AG10803 (cell line): ENCODE results near the gene ADGRV1.
"Not testable (repeated sequence)": the region's sequence is repeated elsewhere in the genome, so short reads cannot be mapped to it uniquely, and the experiment has no call there.

Source experiments
- DNase-seq: peaks from one replicate; pipeline ENCODE4 v3.0.0; 2010; ENCODE audit warnings: low read depth
- H3K4me3 ChIP-seq: 2 replicates; pipeline ENCODE4 v1.5.1; 2011; ENCODE audit warnings: mild to moderate bottlenecking, low read length, control low read depth
- TF ChIP-seq, protein P1 (sequence below): conservative IDR thresholded peaks from 2 replicates; pipeline ENCODE4 v1.5.1; 2011; ENCODE audit warnings: mild to moderate bottlenecking, low read length, control low read depth, inconsistent platforms

Gene ADGRV1

GRCh38 chr5:90767710-90768109 lies 209.1 kb downstream of the ADGRV1 start:
- H3K4me3 ChIP-seq: no peak overlapping the region
- TF ChIP-seq, protein P1, sequence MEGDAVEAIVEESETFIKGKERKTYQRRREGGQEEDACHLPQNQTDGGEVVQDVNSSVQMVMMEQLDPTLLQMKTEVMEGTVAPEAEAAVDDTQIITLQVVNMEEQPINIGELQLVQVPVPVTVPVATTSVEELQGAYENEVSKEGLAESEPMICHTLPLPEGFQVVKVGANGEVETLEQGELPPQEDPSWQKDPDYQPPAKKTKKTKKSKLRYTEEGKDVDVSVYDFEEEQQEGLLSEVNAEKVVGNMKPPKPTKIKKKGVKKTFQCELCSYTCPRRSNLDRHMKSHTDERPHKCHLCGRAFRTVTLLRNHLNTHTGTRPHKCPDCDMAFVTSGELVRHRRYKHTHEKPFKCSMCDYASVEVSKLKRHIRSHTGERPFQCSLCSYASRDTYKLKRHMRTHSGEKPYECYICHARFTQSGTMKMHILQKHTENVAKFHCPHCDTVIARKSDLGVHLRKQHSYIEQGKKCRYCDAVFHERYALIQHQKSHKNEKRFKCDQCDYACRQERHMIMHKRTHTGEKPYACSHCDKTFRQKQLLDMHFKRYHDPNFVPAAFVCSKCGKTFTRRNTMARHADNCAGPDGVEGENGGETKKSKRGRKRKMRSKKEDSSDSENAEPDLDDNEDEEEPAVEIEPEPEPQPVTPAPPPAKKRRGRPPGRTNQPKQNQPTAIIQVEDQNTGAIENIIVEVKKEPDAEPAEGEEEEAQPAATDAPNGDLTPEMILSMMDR: no peak
- no peak for DNase-seq

DNA sequence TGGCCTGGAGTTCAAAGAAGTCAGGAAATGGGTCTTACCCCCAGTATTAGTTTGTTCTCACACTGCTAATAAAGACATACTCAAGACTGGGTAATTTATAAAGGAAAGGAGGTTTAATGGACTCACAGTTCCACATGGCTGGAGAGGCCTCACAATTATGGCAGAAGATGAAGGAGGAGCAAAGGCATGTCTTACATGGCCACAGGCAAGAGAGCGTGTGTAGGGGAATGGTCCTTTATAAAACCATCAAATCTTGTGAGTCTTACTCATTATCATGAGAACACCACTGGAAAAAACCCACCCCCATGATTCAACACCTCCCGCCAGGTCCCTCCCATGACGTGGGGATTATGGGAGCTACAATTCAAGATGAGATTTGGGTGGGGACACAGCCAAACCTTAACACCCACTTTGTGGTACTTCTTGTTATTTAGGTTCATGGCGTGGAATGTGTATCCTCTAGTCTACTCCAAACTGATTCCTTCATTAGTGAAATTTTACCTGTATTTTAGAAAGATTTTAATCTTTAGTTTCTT lies 211.5 kb downstream of the ADGRV1 start:
- DNase-seq, H3K4me3 ChIP-seq: not testable (repeated sequence)

DNA sequence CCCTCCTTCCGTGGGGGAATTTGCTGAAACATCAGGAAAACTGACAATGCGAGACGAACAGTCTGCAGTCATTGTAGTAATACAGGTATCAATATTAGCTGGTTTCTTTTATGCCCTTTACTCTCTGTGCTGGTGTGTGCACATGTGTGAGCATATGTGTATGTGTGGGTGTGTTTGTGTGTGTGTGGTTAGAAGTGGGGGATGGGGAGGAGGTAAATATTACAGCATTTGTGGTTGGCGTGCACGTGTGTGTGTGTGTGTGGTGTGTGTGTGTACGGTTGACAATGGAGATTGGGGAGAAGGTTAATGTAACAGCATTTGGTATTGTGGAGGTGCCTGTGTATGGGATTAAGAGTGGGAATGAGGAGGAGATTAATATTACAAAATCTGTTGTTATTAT lies 219.4 kb downstream of the ADGRV1 start:
- no peak overlapping the region for H3K4me3 ChIP-seq
- TF ChIP-seq, protein P1: no peak
- DNase-seq: no peak

GRCh38 chr5:90783460-90784333 lies 225.1 kb downstream of the ADGRV1 start:
- peak; percentile 58 for DNase-seq
- H3K4me3 ChIP-seq: no peak overlapping the region

GRCh38 chr5:90786756-90787155 lies 228.2 kb downstream of the ADGRV1 start:
- TF ChIP-seq, protein P1: no peak

More at GRCh38 chr5:90783460-90784333, 225.1 kb downstream of the ADGRV1 start:
- TF ChIP-seq, protein P1: peak; percentile 96

GRCh38 chr5:90792725-90793124 lies 234.1 kb downstream of the ADGRV1 start:
- no peak for DNase-seq
- TF ChIP-seq, protein P1: no peak
- no peak overlapping the region for H3K4me3 ChIP-seq

More at GRCh38 chr5:90786756-90787155, 228.2 kb downstream of the ADGRV1 start:
- H3K4me3 ChIP-seq: no peak overlapping the region
- no peak for DNase-seq

- H3K4me3 ChIP-seq: no peak overlapping the region
- TF ChIP-seq, protein P1: peak; percentile 23
Observed at GRCh38 chr5:90793183-90793582, 234.6 kb downstream of the ADGRV1 start.

GRCh38 chr5:90796919-90797318 lies 238.3 kb downstream of the ADGRV1 start:
- DNase-seq, H3K4me3 ChIP-seq: not testable (repeated sequence)

More at GRCh38 chr5:90793183-90793582, 234.6 kb downstream of the ADGRV1 start:
- no peak for DNase-seq

DNA sequence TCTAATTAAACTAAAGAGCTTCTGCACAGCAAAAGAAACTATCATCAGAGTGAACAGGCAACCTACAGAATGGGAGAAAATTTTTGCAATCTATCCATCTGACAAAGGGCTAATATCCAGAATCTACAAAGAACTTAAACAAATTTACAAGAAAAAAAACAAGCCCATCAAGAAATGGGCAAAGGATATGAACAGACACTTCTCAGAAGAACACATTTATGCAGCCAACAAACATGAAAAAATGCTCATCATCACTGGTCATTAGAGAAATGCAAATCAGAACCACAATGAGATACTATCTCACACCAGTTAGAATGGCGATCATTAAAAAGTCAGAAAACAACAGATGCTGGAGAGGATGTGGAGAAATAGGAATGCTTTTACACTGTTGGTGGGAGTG lies 241.5 kb downstream of the ADGRV1 start:
- not testable (repeated sequence) for H3K4me3 ChIP-seq, DNase-seq

- not testable (repeated sequence) for DNase-seq, H3K4me3 ChIP-seq
Observed at GRCh38 chr5:90800515-90800914, 241.9 kb downstream of the ADGRV1 start.
